HG03558 (cell line): Measurements from ENCODE around the gene ITCH.
"Not testable (repeated sequence)": the region's sequence is repeated elsewhere in the genome, so short reads cannot be mapped to it uniquely, and the experiment has no call there.

Experiments
- ATAC-seq: cut with Tn5 transposase; IDR thresholded peaks from one replicate; pipeline ENCODE4 v1.9.1; 2021; ENCODE audit warnings: moderate number of reproducible peaks; ENCODE audit not compliant: unreplicated experiment; ENCODE audit errors: extremely low read depth

ITCH gene

DNA sequence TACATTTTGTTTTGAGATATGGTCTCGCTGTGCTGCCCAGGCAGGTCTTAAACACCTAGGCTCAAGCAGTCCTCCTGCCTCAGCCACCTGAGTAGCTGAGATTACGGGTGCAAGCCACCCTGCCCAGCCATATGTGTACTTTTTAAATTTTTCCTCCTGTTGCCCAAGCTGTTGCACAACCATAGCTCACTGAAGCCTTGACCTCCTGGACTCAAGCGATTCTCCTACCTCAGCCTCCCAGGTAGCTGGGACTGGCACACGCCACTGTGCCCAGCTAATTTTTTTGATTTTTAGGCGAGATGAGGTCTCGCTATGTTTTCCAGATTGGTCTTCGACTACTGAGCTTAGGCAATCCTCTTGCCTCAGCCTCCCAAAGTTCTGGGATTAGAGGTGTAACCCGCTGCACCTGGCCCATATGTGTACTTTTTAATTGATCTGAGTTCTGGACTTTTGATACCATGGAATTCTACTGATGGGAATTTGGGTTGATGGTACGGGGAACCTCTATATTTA lies 44.9 kb downstream of the ITCH start:
- ATAC-seq, result no peak

DNA sequence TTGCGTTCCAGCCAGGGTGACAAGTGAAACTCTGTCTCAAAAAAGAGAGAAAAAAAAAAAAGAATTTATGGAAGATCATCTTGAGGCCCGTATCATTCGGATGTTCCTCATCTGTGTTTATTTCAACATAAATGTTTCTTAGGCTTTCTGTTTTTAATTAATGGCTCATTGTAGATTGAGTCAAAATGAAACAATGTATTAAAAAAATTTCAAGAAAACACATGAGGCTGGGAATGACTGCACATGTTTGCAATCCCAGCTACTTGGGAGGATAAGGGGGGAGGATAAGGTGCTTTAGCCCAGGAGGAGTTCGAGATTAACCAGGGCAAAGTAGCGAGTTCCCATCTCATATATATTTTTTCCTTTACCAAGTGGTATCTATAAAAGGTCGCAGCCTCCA lies 47.3 kb downstream of the ITCH start:
- ATAC-seq, result no peak

DNA sequence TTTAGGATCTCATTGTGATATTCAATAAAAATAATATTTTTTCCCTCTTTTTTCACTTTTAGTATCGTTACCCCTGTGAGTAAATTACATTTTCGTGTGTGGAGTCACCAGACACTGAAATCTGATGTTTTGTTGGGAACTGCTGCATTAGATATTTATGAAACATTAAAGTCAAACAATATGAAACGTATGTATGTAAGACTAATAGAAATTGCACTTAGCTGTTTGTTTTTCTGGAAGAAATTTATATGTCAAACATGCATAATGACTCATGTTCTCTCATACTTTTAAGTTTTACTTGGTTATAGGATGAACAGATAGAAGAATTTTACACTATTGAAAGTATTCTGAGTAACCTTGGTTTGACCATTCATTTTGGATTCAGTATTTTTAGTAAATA lies 49.4 kb downstream of the ITCH start:
- no peak for ATAC-seq

DNA sequence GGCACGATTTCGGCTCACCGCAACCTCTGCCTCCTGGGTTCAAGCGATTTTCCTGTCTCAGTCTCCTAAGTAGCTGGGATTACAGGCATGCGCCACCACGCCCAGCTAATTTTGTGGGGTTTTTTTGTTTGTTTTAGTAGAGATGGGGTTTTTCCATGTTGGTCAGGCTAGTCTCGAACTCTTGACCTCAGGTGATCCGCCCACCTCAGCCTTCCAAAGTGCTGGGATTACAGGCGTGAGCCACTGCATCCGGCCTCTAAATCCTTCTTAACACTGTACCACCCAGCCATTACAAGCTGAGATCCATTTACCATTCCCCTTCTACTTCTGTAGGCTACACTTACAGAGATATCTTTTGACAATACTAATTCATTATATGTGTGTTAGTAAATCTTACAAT lies 51.5 kb downstream of the ITCH start:
- ATAC-seq, result not testable (repeated sequence)

DNA sequence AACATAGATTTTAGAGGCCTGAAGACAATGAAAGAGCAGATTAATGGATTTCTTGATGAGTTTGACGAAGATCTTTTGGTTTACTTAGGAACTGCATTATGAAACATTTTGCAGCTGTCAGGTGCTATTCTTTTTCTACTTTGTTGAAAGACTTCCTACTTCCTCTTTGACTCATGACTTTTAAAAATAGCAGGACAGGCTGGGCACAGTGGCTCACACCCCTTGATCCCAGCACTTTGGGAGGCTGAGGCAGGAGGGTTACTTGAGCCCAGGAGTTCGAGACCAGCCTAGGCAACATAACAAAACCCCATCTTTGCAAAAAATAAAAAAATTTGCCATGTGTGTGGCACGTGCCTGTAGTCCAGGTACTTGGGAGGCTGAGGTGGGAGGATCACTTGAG lies 52.0 kb downstream of the ITCH start:
- ATAC-seq, result no peak

DNA sequence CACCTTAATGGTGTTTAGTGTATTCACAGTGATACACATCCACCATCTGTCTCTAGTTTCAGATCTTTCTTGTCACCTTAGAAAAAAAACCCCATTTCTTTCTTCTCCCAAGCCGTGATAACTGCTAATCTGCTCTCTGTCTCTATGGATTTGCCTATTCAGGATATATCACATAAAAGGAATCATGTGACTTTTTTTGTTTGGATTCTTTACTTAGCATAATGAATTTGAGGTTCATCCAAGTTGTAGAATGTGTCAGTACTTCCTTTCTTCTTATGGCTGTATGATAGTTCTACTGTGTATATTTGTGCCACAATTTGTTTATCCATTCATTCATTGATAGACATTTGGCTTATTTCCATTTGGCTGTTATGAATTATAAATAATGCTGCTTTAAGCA lies 57.1 kb downstream of the ITCH start:
- no peak for ATAC-seq

DNA sequence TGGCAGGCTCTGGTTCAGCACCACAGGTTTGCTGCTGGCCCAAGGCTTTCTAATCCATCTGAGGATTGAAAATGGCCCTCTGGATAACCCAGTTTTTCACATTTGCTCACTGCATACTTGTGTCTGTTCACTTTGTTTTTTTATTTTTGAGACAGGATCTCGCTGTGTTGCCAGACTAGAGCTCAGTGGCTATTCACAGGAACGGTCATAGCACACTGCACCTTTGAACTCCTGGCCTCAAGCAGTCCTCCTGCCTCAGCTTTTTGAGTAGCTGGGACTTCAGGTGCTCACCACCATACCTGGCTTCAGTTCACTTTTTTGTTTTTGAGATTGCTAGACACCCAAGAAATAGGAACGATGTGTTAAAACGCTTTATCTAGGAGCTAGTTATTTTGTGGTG lies 57.9 kb downstream of the ITCH start:
- no peak for ATAC-seq

DNA sequence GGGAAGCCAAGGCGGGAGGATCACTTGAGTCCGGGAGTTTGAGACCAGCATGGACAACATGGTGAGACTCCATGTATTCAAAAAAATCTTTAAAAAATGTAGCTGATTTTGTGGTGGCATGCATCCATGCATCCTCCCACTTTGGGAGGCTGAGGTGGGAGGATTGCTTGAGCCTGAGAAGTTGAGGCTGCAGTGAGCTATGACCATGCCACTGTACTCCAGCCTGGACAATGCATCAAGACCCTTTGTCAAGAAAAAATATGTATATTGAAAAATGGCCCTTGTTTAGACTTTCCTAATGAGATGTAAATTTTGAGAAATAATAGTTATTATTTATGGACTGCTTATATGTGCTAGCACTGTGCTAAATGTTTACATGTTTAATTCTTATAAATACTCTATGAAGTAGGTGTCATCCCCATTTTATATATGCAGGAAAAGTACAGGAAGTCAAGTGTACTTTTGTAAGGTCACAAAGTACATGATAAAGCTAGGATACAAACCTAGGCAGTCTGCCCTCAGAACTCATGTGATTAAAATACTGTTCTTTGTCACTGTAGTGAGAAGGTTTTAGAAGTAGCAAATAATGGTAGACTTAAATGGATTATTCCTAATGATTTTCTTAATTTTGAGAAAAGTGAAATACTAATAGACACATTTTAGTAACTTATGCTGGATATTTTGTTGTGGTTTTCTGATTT lies 58.8 kb downstream of the ITCH start:
- no peak for ATAC-seq

DNA sequence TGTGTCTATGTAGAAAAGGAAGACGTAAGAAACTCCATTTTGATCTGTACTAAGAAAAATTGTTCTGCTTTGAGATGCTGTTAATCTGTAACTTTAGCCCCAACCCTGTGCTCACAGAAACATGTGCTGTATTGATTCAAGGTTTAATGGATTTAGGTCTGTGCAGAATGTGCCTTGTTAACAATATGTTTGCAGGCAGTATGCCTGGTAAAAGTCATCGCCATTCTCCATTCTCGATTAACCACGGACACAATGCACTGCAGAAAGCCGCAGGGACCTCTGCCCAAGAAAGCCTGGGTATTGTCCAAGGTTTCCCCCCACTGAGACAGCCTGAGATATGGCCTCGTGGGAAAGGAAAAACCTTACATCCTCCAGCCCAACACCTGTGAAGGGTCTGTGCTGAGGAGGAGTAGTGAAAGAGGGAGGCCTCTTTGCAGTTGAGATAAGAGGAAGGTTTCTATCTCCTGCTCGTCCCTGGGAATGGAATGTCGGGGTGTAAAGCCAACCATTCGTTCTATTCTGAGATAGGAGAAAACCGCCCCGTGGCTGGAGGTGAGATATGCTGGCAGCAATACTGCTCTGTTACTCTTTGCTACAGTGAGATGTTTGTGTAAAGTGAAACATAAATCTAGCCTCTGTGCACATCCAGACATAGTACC lies 62.1 kb downstream of the ITCH start:
- ATAC-seq, result not testable (repeated sequence)

DNA sequence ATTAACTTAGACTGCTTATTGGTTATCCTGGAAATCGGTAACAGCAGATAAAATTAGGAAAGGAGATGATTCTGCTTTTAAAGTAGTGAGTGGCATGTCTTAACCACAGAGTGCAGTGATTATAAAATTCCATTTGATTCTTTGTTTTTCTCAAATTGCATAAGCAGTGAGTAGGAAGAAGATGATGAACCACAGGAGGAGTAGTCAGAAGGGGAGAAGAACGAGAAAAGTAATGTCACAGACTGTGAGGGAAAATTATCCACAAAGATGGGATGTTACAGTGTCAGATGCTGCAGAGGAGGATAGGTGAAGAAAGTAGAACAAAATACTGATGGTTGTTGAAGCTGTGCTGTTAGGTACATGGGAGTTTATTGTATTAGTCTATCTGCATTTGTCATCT lies 63.0 kb downstream of the ITCH start:
- ATAC-seq, result no peak

DNA sequence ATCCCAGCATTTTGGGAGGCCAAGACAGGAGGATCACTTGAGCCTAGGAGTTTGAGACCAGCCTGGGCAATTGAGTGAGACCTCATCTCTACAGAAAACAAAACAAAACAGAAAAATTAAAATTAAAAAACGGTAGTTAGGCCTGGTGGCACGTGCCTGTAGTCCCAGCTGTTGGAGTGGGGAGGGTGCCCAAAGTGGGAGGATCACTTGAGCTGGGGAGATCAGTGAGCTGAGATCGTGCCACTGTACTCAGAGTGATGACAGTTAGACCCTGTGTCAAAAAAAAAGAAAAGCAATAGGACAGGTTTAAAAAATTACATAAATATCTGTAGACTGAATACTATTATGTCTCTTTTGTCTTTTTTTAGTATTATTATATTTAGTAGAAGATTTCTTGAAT lies 64.3 kb downstream of the ITCH start:
- no peak for ATAC-seq

DNA sequence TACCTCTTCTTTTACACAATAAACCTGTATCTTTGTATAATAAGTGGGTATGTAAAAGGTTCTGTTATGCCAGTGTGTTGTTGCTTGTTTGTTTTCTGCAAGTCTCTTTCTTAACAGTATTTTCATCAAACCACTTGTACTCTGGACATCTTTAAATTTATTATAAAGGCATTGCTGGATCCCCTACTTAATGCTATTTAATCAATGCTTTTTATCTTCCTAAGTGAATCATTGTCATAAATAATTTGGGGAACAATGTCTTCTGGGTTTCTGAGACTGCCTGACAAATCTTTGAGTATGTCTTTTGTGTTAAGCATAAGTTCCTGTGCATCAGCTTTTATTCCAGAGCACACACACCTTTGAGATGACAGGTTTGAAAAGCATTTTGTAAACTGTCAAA lies 64.7 kb downstream of the ITCH start:
- ATAC-seq, result no peak

DNA sequence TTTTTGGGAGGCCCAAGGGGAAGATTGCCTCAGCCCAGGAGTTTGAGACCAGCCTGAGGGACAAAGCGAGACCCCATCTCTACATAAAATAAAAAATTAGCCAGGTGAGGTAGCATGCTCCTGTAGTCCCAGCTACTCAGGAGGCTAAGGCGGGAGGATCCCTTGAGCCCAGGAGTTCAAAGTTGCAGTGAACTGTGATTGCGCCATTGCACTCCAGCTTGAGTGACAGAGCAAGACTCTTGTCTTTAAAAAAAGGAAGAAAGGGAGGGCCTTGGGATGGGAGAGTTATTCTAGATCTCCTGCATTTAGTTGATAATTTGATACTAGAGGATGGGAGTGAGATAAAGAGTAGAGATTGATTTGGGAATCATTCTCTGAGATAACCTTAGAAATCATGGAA lies 68.1 kb downstream of the ITCH start:
- no peak for ATAC-seq

DNA sequence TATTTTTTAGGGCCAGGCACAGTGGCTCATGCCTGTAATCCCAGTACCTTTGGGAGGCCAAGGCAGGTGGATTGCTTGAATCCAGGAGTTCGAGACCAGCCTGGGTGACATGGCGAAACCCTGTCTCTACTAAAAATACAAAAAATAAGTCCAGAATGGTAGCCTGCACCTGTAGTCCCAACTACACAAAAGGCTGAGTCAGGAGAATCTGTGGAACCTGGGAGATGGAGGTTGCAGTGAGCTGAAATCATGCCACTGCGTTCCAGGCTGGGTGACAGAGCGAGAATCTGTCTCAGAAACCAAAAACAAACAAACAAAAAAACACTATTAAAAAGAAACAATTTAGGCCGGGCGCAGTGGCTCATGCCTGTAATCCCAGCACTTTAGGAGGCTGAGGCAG lies 69.6 kb downstream of the ITCH start:
- ATAC-seq, result not testable (repeated sequence)

DNA sequence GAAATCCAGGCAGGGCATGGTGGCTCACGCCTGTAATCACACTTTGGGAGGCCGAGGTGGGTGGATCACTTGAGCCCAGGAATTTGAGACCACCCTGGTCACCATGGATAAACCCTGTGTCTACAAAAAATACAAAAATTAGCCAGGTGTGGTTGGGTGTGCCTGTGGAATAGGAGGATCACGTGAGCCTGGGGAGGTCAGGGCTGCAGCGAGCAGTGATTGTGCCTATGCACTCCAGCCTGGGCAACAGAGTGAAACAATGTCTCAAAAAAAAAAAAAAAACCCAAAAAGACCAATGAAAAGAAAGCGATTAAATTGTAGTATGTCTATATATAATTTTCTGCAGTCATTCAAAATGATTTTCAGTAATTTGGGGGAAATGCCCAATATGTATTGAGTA lies 70.3 kb downstream of the ITCH start:
- ATAC-seq, result no peak

DNA sequence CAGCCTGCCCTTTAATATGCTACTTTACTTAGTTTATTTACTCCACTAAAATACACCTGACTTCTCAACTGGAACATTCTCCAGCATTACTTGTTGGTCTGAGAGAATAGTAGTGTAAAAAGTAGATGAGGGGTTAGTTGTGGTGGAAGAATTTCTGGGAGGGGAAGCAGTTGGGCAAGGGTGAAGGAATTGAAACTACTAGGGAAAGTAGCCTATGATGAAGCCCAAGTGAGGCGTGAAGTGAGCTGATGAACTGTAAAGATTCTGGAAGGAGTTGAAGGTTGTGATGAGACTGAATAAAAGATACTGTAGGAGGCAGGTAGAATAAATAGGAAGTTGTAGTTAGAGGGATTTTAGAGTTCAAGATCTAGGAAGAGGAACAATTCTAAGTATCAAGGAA lies 72.5 kb downstream of the ITCH start:
- ATAC-seq, result no peak

DNA sequence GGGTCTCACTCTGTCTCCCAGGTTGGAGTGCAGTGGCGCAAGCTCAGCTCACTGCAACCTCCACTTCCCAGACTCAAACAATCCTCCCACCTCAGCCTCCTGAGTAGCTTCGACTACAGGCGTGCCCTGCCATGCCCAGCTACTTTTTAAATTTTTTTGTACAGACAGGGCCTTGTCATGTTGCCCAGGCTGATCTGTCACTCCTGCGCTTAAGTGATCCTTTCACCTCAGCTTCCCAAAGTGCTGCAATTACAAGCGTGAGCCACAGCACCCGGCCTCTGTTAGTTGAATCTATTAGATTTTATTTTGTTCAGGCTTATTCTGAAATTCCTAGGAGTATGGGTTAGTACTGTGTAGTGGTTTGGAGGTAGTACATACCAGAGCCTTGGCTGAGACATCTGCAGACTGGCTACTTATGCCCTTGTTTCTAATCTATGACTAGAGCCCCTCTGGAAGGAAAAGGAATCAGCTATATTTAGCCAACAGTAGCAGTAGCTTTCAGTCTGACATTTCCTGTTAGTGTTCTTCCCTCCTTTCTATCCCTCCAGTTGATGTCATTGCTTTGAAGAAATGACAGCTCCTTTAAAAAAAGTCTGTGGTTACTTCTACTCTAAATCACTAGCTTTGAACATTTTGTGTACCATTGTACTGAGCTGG lies 74.4 kb downstream of the ITCH start:
- ATAC-seq, result no peak

DNA sequence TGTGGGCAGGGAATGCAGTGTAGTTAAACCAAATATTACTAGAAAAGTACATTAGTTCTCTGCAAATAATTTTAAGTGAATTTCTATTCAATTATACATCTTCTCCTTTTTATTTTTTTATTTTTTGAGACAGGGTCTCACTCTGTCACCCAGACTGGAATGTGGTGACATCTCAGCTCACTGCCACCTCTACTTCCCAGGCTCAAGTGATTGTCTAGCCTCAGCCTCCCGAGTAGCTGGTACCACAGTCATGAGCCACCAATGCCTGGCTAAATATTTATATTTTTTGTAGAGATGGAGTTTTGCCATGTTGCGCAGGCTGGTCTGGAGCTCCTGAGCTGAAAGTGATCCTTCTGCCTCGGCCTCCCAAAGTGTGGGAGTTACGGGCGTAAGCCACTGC lies 76.1 kb downstream of the ITCH start:
- no peak for ATAC-seq

DNA sequence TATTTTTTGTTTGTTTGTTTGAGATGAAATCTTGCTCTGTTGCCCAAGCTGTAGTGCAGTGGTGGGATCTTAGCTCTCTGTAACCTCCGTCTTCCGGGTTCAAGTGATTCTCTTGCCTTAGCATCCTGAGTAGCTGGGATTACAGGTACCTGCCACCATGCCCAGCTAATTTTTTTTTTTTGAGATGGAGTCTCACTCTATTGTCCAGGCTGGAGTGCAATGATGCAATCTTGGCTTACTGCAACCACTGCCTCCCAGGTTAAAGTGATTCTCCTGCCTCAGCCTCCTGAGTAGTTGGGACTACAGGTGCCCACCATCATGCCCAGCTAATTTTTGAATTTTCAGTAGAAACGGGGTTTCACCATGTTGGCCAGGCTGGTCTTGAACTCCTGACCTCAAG lies 78.3 kb downstream of the ITCH start:
- not testable (repeated sequence) for ATAC-seq

DNA sequence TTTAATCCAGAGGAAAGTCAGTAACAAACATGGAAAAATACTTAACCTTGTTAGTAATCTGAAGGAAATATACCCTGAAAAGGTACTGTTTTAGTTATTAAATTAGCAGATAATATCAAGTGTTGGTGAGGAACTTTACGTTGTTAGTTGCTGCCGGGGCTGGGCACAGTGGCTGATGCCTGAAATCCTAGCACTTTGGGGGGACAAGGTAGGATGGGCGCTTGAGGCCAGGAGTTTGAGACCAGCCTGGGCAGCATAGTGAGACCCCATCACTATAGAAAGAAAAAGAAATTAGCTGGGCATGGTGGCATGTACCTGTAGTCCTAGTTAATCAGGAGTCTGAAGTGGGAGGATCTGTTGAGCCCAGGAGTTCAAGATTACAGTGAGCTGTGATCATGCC lies 80.5 kb downstream of the ITCH start:
- ATAC-seq, result no peak
